Mesenteric fat pad (tissue), 1 donor: ENCODE data around the gene SLC6A5. TPM values are rescaled to one million over a fixed set of nuclear protein-coding genes. Genes with fewer than 3 reads are reported as not detected.

Experiments used
- DNase-seq: peaks from one replicate; pipeline ENCODE4 v3.0.0-alpha.2; 2020; ENCODE audit warnings: low spot score
- total RNA-seq: library from RNA; stranded (reverse); fragmentation: NEBNext Ultra II Directional; extraction: Animal tissue kit (Norgen Biotek cat#: 25700); gene quantifications from one replicate; pipeline ENCODE4 v1.2.1, GENCODE V29; 2021
- donor health status: DM: yes; HTN: yes; CAD: no.

SLC6A5 gene
- total RNA-seq, 1 donor from 2014 or later: not detected

- DNase-seq: no peak
Measured at GRCh38 chr11:20668844-20669819, 69.7 kb downstream of the SLC6A5 start, which contains the start of gene NELL1. NELL1 (plus strand) TSS chr11:20669586.

- no peak for DNase-seq
Measured at GRCh38 chr11:20669820-20670684, 70.6 kb downstream of the SLC6A5 start.

- no peak for DNase-seq
Measured at GRCh38 chr11:20670932-20671403, 71.6 kb downstream of the SLC6A5 start.

DNA sequence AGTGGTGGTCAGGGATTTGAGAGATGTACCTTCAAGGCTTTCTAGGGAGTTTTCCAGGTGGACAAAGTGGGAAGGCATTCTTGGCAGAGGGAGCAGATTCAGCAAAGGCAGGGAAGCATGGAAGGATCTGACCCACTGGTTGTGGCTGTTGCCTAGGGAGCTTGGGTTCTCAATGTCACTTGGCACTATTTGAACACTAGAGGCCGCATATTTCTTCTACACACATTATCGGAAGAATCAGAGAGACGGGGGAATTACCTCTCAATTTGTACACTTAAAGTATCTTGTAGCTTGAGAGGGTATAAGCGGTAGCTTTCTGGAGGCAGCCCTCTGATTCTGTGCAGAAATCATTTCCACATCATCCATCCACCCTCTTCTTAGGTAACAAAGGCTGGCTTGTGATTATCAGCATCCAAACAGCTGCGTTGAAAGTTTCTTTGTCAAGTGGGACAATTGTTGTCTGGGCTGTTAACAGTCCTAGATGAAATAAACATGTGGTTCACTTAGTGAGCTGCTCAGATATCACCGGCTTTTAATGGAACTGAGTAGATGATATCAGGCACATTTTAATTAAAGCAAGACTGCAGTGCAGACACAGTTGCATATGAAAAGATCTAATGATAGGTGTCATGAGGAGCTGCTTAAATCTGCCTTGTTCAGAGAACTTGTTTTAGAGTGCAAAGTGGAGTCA is 72.6 kb downstream of the SLC6A5 start:
- no peak for DNase-seq

GRCh38 chr11:20672575-20672974 is 73.2 kb downstream of the SLC6A5 start:
- DNase-seq: no peak

DNA sequence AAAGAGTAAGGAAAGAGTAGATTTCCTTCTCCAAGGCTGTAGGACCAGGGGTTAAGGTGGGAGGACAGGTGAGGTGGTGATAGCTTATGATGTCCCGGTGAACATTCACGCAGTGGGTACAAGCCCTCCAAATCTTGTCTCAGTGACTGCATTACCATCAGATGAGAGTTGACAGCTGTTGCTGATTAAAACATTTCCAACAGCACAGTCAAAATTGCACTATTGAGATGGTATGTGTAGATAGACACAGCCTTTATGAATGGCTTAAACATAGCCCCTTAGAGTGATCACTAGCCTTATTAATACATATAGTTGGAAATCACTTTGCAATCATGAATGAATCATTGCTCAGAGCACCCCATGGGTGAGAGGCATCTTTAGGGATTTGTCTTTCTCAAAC is 77.2 kb downstream of the SLC6A5 start:
- no peak for DNase-seq

DNA sequence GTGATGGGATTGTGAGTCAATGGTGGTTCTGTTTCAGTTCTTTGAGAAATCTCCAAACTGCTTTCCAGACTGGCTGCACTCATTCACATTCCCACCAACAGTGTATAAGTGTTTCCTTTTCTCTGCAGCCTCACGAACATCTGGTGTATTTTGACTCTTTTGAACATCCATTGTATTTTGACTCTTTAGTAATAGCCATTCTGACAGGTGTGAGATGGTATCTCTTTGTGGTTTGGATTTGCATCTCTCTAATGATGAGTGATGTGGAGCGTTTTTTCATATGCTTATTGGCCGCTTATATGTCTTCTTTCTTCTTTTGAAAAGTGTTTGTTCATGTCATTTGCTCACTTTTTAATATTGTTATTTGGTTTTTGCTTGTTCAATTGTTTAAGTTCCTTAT is 89.4 kb downstream of the SLC6A5 start:
- DNase-seq: no peak

DNA sequence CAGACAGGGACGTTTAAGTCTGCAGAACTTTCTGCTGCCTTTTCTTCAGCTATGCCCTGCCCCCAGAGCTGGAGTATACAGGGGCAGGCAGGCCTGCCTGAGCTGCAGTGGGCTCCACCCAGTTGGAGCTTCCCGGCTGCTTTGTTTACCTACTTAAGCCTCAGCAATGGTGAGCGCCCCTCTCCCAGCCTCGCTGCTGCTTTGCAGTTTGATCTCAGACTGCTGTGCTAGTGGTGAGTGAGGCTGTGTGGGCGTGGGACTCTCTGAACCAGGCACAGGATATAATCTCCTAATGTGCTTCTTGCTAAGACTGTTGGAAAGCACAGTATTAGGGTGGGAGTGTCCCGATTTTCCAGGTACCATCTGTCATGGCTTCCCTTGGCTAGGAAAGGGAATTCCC is 108.5 kb downstream of the SLC6A5 start:
- no peak for DNase-seq

Other genes starting within 250 kb of the SLC6A5 start
- 38.9 TPM for gene HTATIP2, start 235.9 kb upstream of the SLC6A5 start, total RNA-seq
- gene PRMT3, start 211.9 kb upstream of the SLC6A5 start, total RNA-seq: 13.5 TPM
- not detected for gene NELL1, start 70.0 kb downstream of the SLC6A5 start, total RNA-seq